B cell (primary cell): Measurements from ENCODE around the gene GPR142. TPM values are rescaled to one million over a fixed set of nuclear protein-coding genes. Genes with fewer than 3 reads are reported as not detected.
A peak's percentile ranks its signal among the peaks of the same experiment; 100 is the strongest.

Source experiments
- ATAC-seq: fragments of 200-7000 bp; cut with Tn5 transposase; one replicate; pipeline ENCODE4 v1.10.0; 2021; ENCODE audit warnings: low read depth, mild to moderate bottlenecking, moderate number of reproducible peaks, moderate library complexity
- CTCF ChIA-PET: fragments of 350-600 bp; sonication (Branson Sonifier 250); formaldehyde crosslinking; loops from one replicate; lab custom pipeline; 2021; ENCODE audit warnings: antibody characterized with exemption, inconsistent platforms; lab: Charles Lee
- POLR2A ChIA-PET: fragments of 350-600 bp; sonication (Branson Sonifier 250); formaldehyde crosslinking; loops from one replicate; lab custom pipeline; 2021; ENCODE audit warnings: antibody characterized with exemption; lab: Charles Lee
- DNase-seq: peaks from one replicate; pipeline ENCODE4 v3.0.0; 2013
- H2AFZ ChIP-seq: 2 replicates; pipeline ENCODE4 v1.6.1; 2012; ENCODE audit warnings: mild to moderate bottlenecking, low read depth, low read length; ENCODE audit not compliant: insufficient read depth, poor library complexity, severe bottlenecking
- H3K27ac ChIP-seq, 2 donors: 1 replicate in 1 of 2; 2 replicates in 1 of 2; pipeline ENCODE4 v1.5.1; 2012 to 2013; ENCODE audit warnings: low read length in 2 of 2, mild to moderate bottlenecking in 2 of 2, moderate library complexity in 1 of 2
- H3K27me3 ChIP-seq, 4 experiments: fragments of 200-600 bp in 1 of 4; sonication (generic) in 1 of 4; replicated peaks in 1 of 4; 1 replicate in 2 of 4; 2 replicates in 2 of 4; pipeline versions ENCODE4 v1.6.1 to v1.7.0; 2013 to 2016; ENCODE audit warnings: low read length in 3 of 4, mild to moderate bottlenecking in 2 of 4, mixed read lengths in 1 of 4, moderate library complexity in 1 of 4; ENCODE audit not compliant: insufficient read depth in 4 of 4, control insufficient read depth in 3 of 4; ENCODE audit errors: control extremely low read depth in 1 of 4
- H3K36me3 ChIP-seq, 2 experiments: replicated peaks in 1 of 2; 1 replicate in 1 of 2; 2 replicates in 1 of 2; pipeline versions ENCODE4 v1.6.1 to v1.7.1; 2013; ENCODE audit warnings: low read length in 1 of 2; ENCODE audit not compliant: insufficient read depth in 2 of 2, control insufficient read depth in 1 of 2; ENCODE audit errors: control extremely low read depth in 1 of 2, extremely low read depth in 1 of 2
- H3K4me1 ChIP-seq, 2 donors: fragments of 200-600 bp in 1 of 2; sonication (generic) in 1 of 2; 1 replicate in 1 of 2; 2 replicates in 1 of 2; pipeline versions ENCODE4 v1.5.1 to v1.6.1; 2013 to 2017; ENCODE audit warnings: low read length in 2 of 2; ENCODE audit not compliant: control insufficient read depth in 2 of 2, insufficient read depth in 2 of 2
- H3K4me2 ChIP-seq: replicated peaks from 2 replicates; pipeline ENCODE3; 2012; ENCODE audit warnings: mild to moderate bottlenecking, low read depth, low read length; ENCODE audit not compliant: poor library complexity, severe bottlenecking
- H3K4me3 ChIP-seq, 5 experiments: fragments of 200-600 bp in 1 of 5; sonication (generic) in 1 of 5; 1 replicate in 3 of 5; 2 replicates in 2 of 5; pipeline versions ENCODE4 v1.5.1 to v1.7.0; 2011 to 2016; ENCODE audit warnings: low read length in 4 of 5, mild to moderate bottlenecking in 4 of 5, low read depth in 2 of 5, control low read depth in 1 of 5, moderate library complexity in 1 of 5; ENCODE audit not compliant: insufficient read depth in 1 of 5; ENCODE audit errors: control extremely low read depth in 1 of 5, extremely low read depth in 1 of 5
- H3K79me2 ChIP-seq: fragments of 200-600 bp; sonication (generic); one replicate; pipeline ENCODE4 v1.6.0; 2016; ENCODE audit warnings: low read length; ENCODE audit not compliant: control insufficient read depth, insufficient read depth
- H3K9ac ChIP-seq: fragments of 200-600 bp; sonication (generic); 2 replicates; pipeline ENCODE4 v1.6.1; 2017; ENCODE audit warnings: mild to moderate bottlenecking, low read length, moderate library complexity
- H3K9me3 ChIP-seq, 3 donors: one replicate each; pipeline versions ENCODE4 v1.6.1 to v1.7.1; 2013; ENCODE audit warnings: low read length in 2 of 3; ENCODE audit not compliant: control insufficient read depth in 2 of 3, insufficient read depth in 1 of 3; ENCODE audit errors: control extremely low read depth in 1 of 3
- H4K20me1 ChIP-seq: 2 replicates; pipeline ENCODE4 v1.6.0; 2012; ENCODE audit warnings: mild to moderate bottlenecking, low read length; ENCODE audit not compliant: insufficient read depth, control insufficient read depth, poor library complexity, severe bottlenecking
- H3K27ac Mint-ChIP-seq: one replicate; pipeline ENCODE4 v1.8.0; 2021; ENCODE audit warnings: mixed read lengths
- H3K27me3 Mint-ChIP-seq: one replicate; pipeline ENCODE4 v1.8.0; 2021; ENCODE audit warnings: mixed read lengths
- H3K4me1 Mint-ChIP-seq: one replicate; pipeline ENCODE4 v1.8.0; 2021; ENCODE audit warnings: mixed read lengths
- H3K4me3 Mint-ChIP-seq: one replicate; pipeline ENCODE4 v1.8.0; 2021; ENCODE audit warnings: mixed read lengths
- H3K9me3 Mint-ChIP-seq: one replicate; pipeline ENCODE4 v1.8.0; 2022; ENCODE audit warnings: mixed read lengths; ENCODE audit not compliant: insufficient read depth
- CTCF ChIP-seq: fragments of 200-600 bp; IDR thresholded peaks from one replicate; pipeline ENCODE4 v1.8.0; 2022; ENCODE audit warnings: antibody characterized with exemption, mild to moderate bottlenecking
- EZH2 ChIP-seq: IDR thresholded peaks from 2 replicates; pipeline ENCODE4 v1.6.1; 2012; ENCODE audit warnings: borderline replicate concordance, low read depth, mild to moderate bottlenecking, moderate library complexity, low read length; ENCODE audit not compliant: insufficient read depth, poor library complexity, severe bottlenecking
- WGBS: methylation state at CpG from one replicate; pipeline ENCODE4 v1.1.5; 2013; ENCODE audit warnings: missing lambda C conversion rate; ENCODE audit not compliant: insufficient coverage; 5-methylcytosine and 5-hydroxymethylcytosine counted together
- intact Hi-C: fragments of 100-400 bp; cut with micrococcal nuclease; formaldehyde crosslinking; loops from one replicate; pipeline ENCODE4 v1.10.0; 2022
- polyA plus RNA-seq: library from polyadenylated mRNA; depleted of rRNA; stranded (reverse); fragments of >200 nt; gene quantifications from 2 replicates; pipeline ENCODE4 v1.2.3, GENCODE V29; 2012
- total RNA-seq, 2 donors: library from RNA; stranded (reverse); fragments of 120-200 nt in 1 of 2; gene quantifications; 1 replicate in 1 of 2; 2 replicates in 1 of 2; pipeline versions ENCODE4 v1.2.3 to v1.2.4, GENCODE V29; 2013 to 2022

Gene GPR142
- total and polyA plus RNA-seq, 2 donors (not counting 1 experiment from before 2014, with no cell fraction given) = not detected

GRCh38 chr17:74368341-74369081 is 1.2 kb downstream of the GPR142 start:
- H3K9ac ChIP-seq = no peak overlapping the region
- H2AFZ ChIP-seq = peak overlapping the region; percentile 19
- Mint-ChIP-seq H3K27ac (no peak overlapping the region), H3K4me1 (peaks cover 12% of the 10 kb centered on the region), H3K27me3 (peaks cover 19% of the 10 kb centered on the region), H3K9me3 (no peaks in the 10 kb centered on the region), H3K4me3 (no peak overlapping the region)
- TF ChIP-seq CTCF = peak; percentile 98
- no peak for TF ChIP-seq EZH2
- H3K4me3 ChIP-seq = no peak overlapping the region
- ChIA-PET CTCF (interaction anchor here (0.7 to 6.7 kb wide), 30 partner anchors 10 to 497 kb away, joined by 3 to 65 read pairs (median 4); partner anchors contain the start of genes CD300H and CD300LB), POLR2A (no interaction called here)
- peak overlapping the region; percentile 53 for H3K4me2 ChIP-seq
- no peaks in the 10 kb centered on the region for H4K20me1 ChIP-seq
- intact Hi-C loops = loop anchor here (1.0 to 5.0 kb wide), 4 partner anchors 89 to 278 kb away; no protein-coding TSS in a partner anchor
- H3K4me1 ChIP-seq = peaks cover 12 to 16% of the 10 kb centered on the region in 2 donors
- H3K79me2 ChIP-seq = no peaks in the 10 kb centered on the region
- H3K36me3 ChIP-seq = no peaks in the 10 kb centered on the region
- no peak overlapping the region for H3K27ac ChIP-seq
- peak; percentile 82 for ATAC-seq
- peak; percentile 79 for DNase-seq
- no peaks in the 10 kb centered on the region for H3K9me3 ChIP-seq
- peaks cover 0 to 25% (median 6%) of the 10 kb centered on the region in 4 experiments for H3K27me3 ChIP-seq
- WGBS = 11% methylated on average over 13 of the region's 14 CpGs

- peaks cover 0 to 29% (median 6%) of the 10 kb centered on the region in 4 experiments for H3K27me3 ChIP-seq
- peaks cover 19% of the 10 kb centered on the region for H3K27me3 Mint-ChIP-seq
- H3K4me1 Mint-ChIP-seq = peaks cover 12% of the 10 kb centered on the region
- ATAC-seq (peak; percentile 46), DNase-seq (peak; percentile 56)
- CTCF ChIA-PET = interaction anchor here (0.6 to 6.7 kb wide), 18 partner anchors 11 to 367 kb away, joined by 3 to 65 read pairs (median 6); partner anchors contain the start of gene CD300LB
- peaks cover 12 to 16% of the 10 kb centered on the region in 2 donors for H3K4me1 ChIP-seq
- WGBS = 5% methylated on average over 10 of the region's 10 CpGs
- H4K20me1 ChIP-seq = no peaks in the 10 kb centered on the region
- intact Hi-C loops = loop anchor here (5.0 kb wide), 1 partner anchor 233 kb away; no protein-coding TSS in a partner anchor
- peak overlapping the region; percentile 34 for H2AFZ ChIP-seq
- POLR2A ChIA-PET = no interaction called here
- H3K4me2 ChIP-seq = peak overlapping the region; percentile 53
- TF ChIP-seq CTCF (no peak), EZH2 (no peak)
- no peak overlapping the region for H3K27ac ChIP-seq
- H3K4me3 Mint-ChIP-seq = no peak overlapping the region
- H3K27ac Mint-ChIP-seq = no peak overlapping the region
- no peaks in the 10 kb centered on the region for H3K9me3 Mint-ChIP-seq
- no peaks in the 10 kb centered on the region for H3K36me3 ChIP-seq
- H3K79me2 ChIP-seq = no peaks in the 10 kb centered on the region
- no peak overlapping the region for H3K9ac ChIP-seq
- H3K9me3 ChIP-seq = no peaks in the 10 kb centered on the region
- H3K4me3 ChIP-seq = no peak overlapping the region
Observed at GRCh38 chr17:74369221-74369620, 1.9 kb downstream of the GPR142 start.
